ENCODE measurements around the gene AKAP6.

DNA sequence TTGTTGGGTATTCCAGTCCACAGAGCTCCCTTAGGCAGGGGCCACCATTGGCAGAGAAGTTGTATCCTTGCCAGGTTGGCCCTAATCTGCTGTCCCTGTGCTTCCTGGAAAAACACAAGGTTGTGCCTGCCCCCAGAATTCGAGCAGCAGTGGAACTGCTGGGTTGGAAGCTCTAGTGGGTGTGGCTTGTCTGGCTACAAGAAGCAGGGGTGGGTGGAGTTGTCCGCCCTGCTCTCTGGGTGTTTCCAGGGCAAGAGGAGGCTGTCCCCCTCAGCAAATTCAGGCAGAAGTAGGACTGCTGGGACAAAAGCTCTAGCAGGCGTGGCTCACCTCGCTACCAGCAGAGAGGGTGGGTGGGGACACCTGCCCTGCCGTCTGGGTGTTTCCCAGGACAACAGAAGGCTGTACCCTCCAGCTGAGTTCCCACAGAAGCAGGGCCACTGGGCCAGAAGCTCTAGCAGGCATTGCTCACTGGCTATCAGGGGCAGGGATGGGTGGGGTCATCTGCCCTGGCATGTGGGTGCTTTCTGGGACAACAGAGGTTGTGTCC lies 536.8 kb downstream of the AKAP6 start:
- TF ChIP-seq, protein P1, sequence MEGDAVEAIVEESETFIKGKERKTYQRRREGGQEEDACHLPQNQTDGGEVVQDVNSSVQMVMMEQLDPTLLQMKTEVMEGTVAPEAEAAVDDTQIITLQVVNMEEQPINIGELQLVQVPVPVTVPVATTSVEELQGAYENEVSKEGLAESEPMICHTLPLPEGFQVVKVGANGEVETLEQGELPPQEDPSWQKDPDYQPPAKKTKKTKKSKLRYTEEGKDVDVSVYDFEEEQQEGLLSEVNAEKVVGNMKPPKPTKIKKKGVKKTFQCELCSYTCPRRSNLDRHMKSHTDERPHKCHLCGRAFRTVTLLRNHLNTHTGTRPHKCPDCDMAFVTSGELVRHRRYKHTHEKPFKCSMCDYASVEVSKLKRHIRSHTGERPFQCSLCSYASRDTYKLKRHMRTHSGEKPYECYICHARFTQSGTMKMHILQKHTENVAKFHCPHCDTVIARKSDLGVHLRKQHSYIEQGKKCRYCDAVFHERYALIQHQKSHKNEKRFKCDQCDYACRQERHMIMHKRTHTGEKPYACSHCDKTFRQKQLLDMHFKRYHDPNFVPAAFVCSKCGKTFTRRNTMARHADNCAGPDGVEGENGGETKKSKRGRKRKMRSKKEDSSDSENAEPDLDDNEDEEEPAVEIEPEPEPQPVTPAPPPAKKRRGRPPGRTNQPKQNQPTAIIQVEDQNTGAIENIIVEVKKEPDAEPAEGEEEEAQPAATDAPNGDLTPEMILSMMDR (IDR thresholded peaks at IDR 0.05), result no peak
- no peak for TF ChIP-seq POLR2A (IDR thresholded peaks at IDR 0.05)
